ENCODE measurements around the gene GSG1L. TPM values are rescaled to one million over a fixed set of nuclear protein-coding genes. Genes with fewer than 3 reads are reported as not detected.
"Not testable (repeated sequence)": the region's sequence is repeated elsewhere in the genome, so short reads cannot be mapped to it uniquely, and the experiment has no call there.

The GSG1L gene
- total RNA-seq, 1 experiment from 2014 or later, result not detected

GRCh38 chr16:27950206-27950887 is 113.2 kb downstream of the GSG1L start:
- no peak for DNase-seq (ENCODE audit: low read depth)

GRCh38 chr16:27947696-27948095 is 115.8 kb downstream of the GSG1L start:
- no peak for DNase-seq (ENCODE audit: low read depth)

GRCh38 chr16:27945233-27945973 is 118.1 kb downstream of the GSG1L start:
- DNase-seq (ENCODE audit: low read depth), result no peak

GRCh38 chr16:27943766-27944165 is 119.7 kb downstream of the GSG1L start:
- DNase-seq (ENCODE audit: low read depth), result no peak

GRCh38 chr16:27942071-27942470 is 121.4 kb downstream of the GSG1L start:
- not testable (repeated sequence) for DNase-seq (ENCODE audit: low read depth)

- no peak for DNase-seq (ENCODE audit: low read depth)
Observed at GRCh38 chr16:27935076-27935475, 128.4 kb downstream of the GSG1L start.

- DNase-seq (ENCODE audit: low read depth), result no peak
Observed at GRCh38 chr16:27932542-27933135, 130.9 kb downstream of the GSG1L start.

GRCh38 chr16:27929818-27930217 is 133.7 kb downstream of the GSG1L start:
- DNase-seq (ENCODE audit: low read depth), result no peak

- DNase-seq (ENCODE audit: low read depth), result no peak
Observed at GRCh38 chr16:27928542-27928941, 135.0 kb downstream of the GSG1L start.

GRCh38 chr16:27927266-27927901 is 136.1 kb downstream of the GSG1L start:
- no peak for DNase-seq (ENCODE audit: low read depth)

GRCh38 chr16:27925612-27926011 is 137.9 kb downstream of the GSG1L start:
- DNase-seq (ENCODE audit: low read depth), result no peak

GRCh38 chr16:27924411-27925118 is 138.9 kb downstream of the GSG1L start:
- DNase-seq (ENCODE audit: low read depth), result no peak

GRCh38 chr16:27923751-27924150 is 139.8 kb downstream of the GSG1L start:
- no peak for DNase-seq (ENCODE audit: low read depth)

GRCh38 chr16:27922433-27922832 is 141.1 kb downstream of the GSG1L start:
- DNase-seq (ENCODE audit: low read depth), result no peak

GRCh38 chr16:27921134-27921533 is 142.4 kb downstream of the GSG1L start:
- no peak for DNase-seq (ENCODE audit: low read depth)

GRCh38 chr16:27920391-27920891 is 143.1 kb downstream of the GSG1L start:
- peak; percentile 9 for DNase-seq (ENCODE audit: low read depth)

- DNase-seq (ENCODE audit: low read depth), result peak; percentile 8
Observed at GRCh38 chr16:27918755-27919154, 144.8 kb downstream of the GSG1L start.

GRCh38 chr16:27917949-27918348 is 145.6 kb downstream of the GSG1L start:
- no peak for DNase-seq (ENCODE audit: low read depth)

GRCh38 chr16:27911486-27911885 is 152.0 kb downstream of the GSG1L start:
- no peak for DNase-seq (ENCODE audit: low read depth)

- DNase-seq (ENCODE audit: low read depth), result no peak
Observed at GRCh38 chr16:27907457-27907972, 156.0 kb downstream of the GSG1L start.

- DNase-seq (ENCODE audit: low read depth), result no peak
Observed at GRCh38 chr16:27906883-27907282, 156.6 kb downstream of the GSG1L start.
